ENCODE results near the gene GTF2F2. TPM values are rescaled to one million over a fixed set of nuclear protein-coding genes. Genes with fewer than 3 reads are reported as not detected.

The GTF2F2 gene
- total and polyA plus RNA-seq, 9 of the 15 experiments (the other 6 are each of a cell fraction or from before 2014, with no cell fraction given) = 19.7 to 44.8 (median 32.4) TPM

- Histone ChIP-seq H3K36me3 (ENCODE audit: control insufficient read depth, insufficient read depth, low read length) (no peaks in the 10 kb centered on the region), H3K9me1 (ENCODE audit: control insufficient read depth, insufficient read depth, low read length) (no peaks in the 10 kb centered on the region), H3K4me3 (no peak overlapping the region), H4K20me1 (replicated peaks; ENCODE audit: control insufficient read depth, insufficient read depth, low read length) (no peaks in the 10 kb centered on the region), H3K9ac (ENCODE audit: insufficient read depth in 1 of 2, low read depth in 2 of 2, low read length in 2 of 2) (no peak overlapping the region), H2AFZ (ENCODE audit: low read depth, low read length) (no peak overlapping the region), H3K27me3 (ENCODE audit: control insufficient read depth in 2 of 2, insufficient read depth in 2 of 2, low read length in 2 of 2) (no peaks in the 10 kb centered on the region), H3K9me3 (replicated peaks; ENCODE audit: control insufficient read depth, insufficient read depth, low read depth, low read length) (no peaks in the 10 kb centered on the region), H3K27ac (ENCODE audit: extremely low read depth, low read depth, low read length) (no peak overlapping the region), H3K4me2 (ENCODE audit: insufficient read depth, low read length) (no peak overlapping the region), H3K79me2 (ENCODE audit: control insufficient read depth, insufficient read depth, low read length) (no peaks in the 10 kb centered on the region), H3K4me1 (replicated peaks in 1 of 2; ENCODE audit: control insufficient read depth in 2 of 2, insufficient read depth in 2 of 2, low read length in 2 of 2) (peaks cover 5 to 17% of the 10 kb centered on the region in 2 experiments; a peak in 3 of 5 replicates)
- CTCF ChIA-PET (ENCODE audit: low intra/inter-chr PET ratio) = no interaction called here
- BruUV-seq (replicated peaks) = no TSS peak
- TF ChIP-seq SAP30 (IDR thresholded peaks at IDR 0.05; ENCODE audit: borderline replicate concordance, insufficient read depth, low read depth, low read length, poor library complexity, severe bottlenecking) (no peak), MECOM (CRISPR knock-in tag; IDR thresholded peaks at IDR 0.05) (no peak), BDP1 (IDR thresholded peaks at IDR 0.05; ENCODE audit: insufficient read depth, insufficient read length) (no peak), JUNB (CRISPR knock-in tag; conservative IDR thresholded peaks at IDR 0.05) (no peak), SMAD3 (CRISPR knock-in tag; conservative IDR thresholded peaks at IDR 0.05) (no peak), ZZZ3 (IDR thresholded peaks at IDR 0.05) (no peak), MXI1 (IDR thresholded peaks at IDR 0.05; ENCODE audit: low read depth, low read length) (no peak), MAFG (tag; conservative IDR thresholded peaks at IDR 0.05) (no peak), SIN3A (IDR thresholded peaks at IDR 0.05; ENCODE audit: borderline replicate concordance in 2 of 2, control insufficient read depth in 1 of 2, low read depth in 2 of 2, low read length in 2 of 2) (no peak), GMEB1 (CRISPR knock-in tag; IDR thresholded peaks at IDR 0.05) (no peak), TAL1 (IDR thresholded peaks at IDR 0.05) (no peak), SIRT6 (IDR thresholded peaks at IDR 0.05; ENCODE audit: low read depth, low read length) (no peak), NR2C2 (CRISPR knock-in tag; IDR thresholded peaks at IDR 0.05) (no peak), NR2C2 (tag; IDR thresholded peaks at IDR 0.05) (no peak)
- intact Hi-C loops (cut with micrococcal nuclease) = loop anchor here (5.0 to 10.0 kb wide), 3 partner anchors 110 to 820 kb away; partner anchors contain the start of gene GTF2F2
- no peak for FAIRE-seq
- 62% methylated on average over 5 of the region's 5 CpGs for WGBS (ENCODE audit: insufficient coverage, low coverage, missing lambda C conversion rate)
- POLR2A ChIA-PET = no interaction called here
- DNase-seq (ENCODE audit: extremely low read depth in 1 of 4, low spot score in 3 of 4) = no peak
- no peak for ATAC-seq
- in situ Hi-C loops (cut with MboI) = loop anchor here (5.0 kb wide), 1 partner anchor 258 kb away; no protein-coding TSS in a partner anchor
These were observed 184.8 kb downstream of the GTF2F2 start for GRCh38 chr13:45305079-45305478.
